SH-SY5Y (cell line): ENCODE measurements around the gene SMAP2.

Source experiments
- GATA2 ChIP-seq: IDR thresholded peaks from 2 replicates; pipeline ENCODE4 v1.6.1; 2011; ENCODE audit warnings: mild to moderate bottlenecking, low read depth, low read length
- GATA3 ChIP-seq: IDR thresholded peaks from 2 replicates; pipeline ENCODE4 v1.6.1; 2011; ENCODE audit warnings: low read depth, mild to moderate bottlenecking, low read length, moderate library complexity

SMAP2 gene

DNA sequence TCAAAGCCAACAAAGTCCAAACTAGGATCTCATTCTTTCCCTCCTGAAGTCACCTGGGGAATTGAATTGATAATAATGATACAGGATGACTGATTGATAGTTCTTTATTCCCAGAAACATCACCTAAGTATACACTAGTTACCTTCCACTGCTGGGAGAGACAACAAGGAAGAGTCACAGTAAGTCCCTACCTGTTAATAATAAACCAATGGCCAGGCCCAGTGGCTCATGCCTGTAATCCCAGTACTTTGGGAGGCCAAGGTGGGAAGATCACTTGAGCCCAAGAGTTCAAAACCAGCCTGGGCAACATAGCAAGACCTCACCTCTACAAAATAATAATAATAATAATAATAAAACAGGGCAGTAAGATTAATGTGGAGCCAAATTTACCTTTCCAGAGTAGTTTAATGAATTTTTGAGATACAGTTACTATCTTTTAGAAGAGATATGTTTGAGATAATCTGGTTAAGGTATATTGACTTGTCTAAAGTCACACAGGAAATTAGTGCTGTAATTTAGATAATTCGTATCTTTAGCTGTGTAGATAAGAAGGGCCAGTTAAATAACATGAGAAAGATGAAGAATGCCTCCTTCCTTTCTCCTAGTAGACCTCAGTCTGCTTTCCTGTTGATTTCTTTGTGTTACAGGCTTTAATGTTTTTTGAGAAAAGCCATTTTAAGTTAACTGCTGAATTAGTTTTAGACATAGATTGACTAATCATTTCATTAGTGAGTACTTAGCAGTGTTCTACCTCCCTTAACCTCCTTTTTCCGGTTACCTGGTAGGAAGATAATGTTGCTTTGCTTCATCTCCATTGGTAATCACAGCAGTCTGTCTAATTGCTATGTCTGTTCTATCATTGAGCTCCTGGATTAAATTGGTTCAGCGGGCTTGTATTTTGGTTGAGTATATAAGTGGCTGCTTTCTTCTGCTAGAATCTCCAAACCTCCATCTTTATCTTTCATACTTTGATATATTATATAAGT lies 22.0 kb downstream of the SMAP2 start:
- no peak for TF ChIP-seq GATA2
- no peak for TF ChIP-seq GATA3

DNA sequence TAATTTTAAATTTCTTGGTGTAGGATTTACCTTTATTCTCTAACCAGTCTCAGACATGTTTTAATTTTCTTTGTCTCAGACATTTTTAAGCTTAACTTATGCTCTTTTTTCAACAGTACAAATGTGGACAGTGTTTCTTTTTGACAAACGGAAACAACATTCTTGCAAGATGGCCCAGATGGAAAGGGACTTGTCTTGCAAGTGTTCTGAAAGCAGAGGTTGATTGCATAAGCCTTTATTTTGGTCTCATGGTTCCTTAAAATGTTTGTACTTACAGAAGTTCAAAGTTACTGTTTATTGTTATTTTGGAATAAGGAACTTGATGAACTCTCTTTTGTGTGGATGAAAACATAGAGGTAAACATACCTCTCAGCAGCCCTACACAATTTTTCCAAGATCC lies 22.9 kb downstream of the SMAP2 start:
- TF ChIP-seq GATA2 = no peak
- no peak for TF ChIP-seq GATA3

DNA sequence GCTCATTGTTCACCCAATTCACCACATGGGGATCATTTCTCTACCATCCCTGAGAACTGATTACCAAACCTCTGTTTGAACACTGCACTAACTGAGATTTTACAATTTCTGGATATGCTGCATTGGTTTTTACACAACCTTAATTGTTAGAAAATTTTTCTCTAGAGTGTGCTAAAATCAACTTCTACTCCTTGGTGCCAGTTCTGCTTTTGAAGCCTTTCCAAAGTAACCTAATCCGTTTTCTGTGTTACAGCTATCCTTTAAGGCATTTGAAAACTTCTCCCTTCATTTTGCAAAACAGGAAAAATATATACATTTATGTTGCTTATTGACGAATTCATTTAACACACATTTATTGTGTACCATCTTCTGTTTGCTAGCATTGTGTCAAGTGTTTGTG lies 23.7 kb downstream of the SMAP2 start:
- TF ChIP-seq GATA3 (no peak), GATA2 (no peak)

DNA sequence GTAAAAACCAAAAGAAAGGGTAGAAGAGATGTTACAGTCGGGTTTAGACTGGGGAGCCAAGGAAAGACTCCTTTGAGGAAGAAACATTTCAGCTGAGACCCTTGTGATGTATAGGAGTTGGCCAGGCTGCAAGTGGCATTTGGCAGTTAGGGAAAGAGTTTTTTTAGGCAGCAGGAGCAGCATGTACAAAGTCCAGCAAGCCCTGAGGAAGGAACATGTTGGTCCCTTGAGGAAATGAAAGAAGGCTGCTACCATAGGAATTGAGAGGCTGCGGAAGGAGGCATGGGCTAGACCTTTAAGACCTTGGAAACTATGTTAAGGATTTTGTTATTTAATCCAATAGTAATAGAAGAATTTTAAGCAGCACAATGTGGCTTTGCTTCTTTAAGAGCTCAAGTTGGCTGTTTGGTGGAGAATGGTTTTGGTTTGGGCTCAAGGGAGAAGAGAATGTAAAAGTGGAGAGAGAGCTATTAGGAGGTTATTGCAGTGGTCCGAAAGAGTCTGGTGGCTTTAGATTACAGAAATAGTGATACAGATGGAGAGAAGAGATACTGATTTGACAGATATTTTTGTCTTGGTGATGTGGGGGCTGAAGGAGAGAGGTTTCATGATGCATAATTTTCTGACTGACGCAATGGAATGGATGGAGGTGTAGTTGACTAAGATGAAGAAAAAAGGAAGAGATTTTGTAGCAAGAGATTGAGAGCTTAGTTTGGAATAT lies 26.6 kb downstream of the SMAP2 start:
- no peak for TF ChIP-seq GATA3

DNA sequence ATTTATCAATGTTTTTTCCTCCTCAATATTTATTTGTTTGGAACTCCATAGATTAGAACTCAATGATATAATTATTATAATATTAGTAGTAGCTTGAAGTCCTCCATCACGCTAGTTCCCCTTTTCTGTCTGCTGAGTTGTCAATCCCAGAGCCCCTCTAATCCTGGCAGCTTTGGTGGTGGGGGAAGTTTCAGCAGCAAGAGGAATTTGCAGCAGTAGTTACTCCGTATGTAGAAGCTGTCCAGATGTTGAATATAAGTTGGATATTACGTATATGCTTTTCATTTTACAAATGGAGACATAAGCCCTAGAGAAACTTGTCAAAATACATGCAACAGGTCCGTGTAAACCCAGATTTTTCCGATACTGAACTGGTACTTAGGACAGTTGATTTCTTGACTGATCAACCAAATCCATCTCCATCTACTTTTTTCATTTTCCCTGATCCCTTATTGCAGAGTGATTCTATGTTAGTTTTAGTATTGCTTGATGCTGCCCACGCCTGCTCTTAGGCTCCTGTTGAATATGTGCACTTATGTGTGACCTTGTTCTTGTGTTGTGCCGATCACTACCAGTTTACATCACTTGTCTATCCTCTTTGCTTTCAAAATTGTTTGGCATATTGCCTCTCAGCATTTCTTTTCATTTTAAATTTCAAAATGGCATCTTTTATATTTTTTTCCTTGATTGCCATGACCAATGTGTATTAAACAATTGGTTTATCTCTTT lies 28.1 kb downstream of the SMAP2 start:
- no peak for TF ChIP-seq GATA2
- no peak for TF ChIP-seq GATA3

DNA sequence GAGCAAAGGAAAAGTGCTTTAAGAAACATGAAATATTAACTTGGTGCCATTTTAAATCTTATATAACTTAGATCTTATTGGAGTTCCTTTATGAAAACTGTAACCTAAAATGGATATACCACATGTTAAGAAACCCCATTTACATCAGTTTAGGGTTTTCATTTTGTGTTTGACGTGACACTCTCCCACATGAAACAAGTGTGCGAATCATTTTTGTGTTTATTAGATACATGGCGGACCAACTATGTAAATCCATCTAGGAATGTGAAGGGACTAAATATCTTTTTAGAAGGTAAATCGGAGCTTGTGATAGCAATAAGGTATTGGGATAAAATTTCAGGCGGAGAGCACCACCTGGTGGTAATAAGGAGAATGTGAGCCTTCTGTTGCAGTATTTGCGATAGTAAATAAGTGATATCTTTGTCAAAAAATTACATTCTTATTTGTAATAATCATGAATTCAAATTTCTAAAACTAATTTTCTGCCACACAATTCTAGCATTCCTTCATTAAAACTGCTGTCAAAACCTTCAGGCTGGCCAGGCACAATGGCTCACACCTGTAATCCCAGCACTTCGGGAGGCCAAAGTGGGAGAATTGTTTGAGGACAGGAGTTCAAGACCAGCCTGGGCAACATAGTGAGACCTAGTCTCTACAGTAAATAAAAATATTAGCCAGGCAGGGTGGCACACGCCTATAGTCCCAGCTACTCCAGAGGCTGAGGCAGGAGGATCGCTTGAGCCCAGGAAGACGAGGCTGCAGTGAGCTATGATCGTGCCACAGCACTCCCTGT lies 31.3 kb downstream of the SMAP2 start:
- TF ChIP-seq GATA2 (no peak), GATA3 (no peak)

DNA sequence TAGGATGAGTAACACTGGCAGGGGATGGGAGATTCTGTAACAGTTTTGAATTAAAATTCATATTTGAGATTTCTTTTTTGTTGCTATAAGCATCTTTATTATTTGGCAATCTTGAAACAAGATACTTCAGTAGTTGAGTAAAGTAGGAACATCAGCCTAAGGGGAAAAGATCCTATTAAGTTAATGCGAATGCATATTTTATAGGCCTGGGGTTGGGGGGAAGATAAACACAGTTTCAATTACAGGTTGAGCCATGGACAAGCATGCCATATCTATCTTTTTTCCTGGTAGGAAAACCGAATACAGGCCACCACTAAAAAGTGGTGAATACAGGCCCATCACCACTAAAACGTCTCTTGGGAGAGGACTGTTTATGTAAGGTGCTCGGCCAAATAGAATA lies 32.3 kb downstream of the SMAP2 start:
- TF ChIP-seq GATA2 (no peak), GATA3 (no peak)

DNA sequence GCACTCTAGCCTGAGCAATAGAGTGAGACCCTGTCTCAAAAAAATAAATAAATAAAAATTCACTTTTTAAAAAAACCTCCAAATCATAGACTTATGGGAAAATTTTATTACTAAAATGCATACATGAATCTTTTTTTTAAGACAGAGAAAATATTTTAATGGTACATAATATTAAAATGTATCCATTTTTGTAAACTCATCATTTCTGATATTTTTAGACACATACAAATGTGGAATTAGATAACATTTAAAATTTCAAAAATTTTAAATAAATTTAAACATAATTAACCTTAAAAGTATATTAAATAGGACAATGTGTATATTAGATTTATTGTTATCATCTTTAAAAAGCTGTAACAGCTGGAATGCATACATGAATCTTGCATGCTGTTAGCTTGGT lies 33.9 kb downstream of the SMAP2 start:
- TF ChIP-seq GATA2 = no peak
- no peak for TF ChIP-seq GATA3

DNA sequence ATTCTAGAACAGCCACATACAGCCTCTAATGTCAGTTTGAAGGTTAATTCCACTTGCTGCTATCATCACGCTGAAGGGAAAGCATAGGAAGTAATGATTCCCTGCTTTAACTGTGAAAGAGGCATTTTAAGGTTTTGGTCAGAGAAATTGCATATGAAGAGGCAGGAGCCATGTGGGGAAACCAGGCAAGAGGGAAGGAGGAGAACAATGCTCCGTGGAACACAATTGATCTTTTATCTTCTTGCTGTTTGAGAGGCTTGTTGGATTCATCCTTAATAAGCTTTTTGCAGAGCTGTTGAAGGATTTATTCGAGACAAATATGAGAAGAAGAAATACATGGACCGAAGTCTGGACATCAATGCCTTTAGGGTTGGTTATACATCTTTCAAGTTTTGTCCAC lies 35.9 kb downstream of the SMAP2 start:
- TF ChIP-seq GATA3 = no peak
- TF ChIP-seq GATA2 = no peak

DNA sequence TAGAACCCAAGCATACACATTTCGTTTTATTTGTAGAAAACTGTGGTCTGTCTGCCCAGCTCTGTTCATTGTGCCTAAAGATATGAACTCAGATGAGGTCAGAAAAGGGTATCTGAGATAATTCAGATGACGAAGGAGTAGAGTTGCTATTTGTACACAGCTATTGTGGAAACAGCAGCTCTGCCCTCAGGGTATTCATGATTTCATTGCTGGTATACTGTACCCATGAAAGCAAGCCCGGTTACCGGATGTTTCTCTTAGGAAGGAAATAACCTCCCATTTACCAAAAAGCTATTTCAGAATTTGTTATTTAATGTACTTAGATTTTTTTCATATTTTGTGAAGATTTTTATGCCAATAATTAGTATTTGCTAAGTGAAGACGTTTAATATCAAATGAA lies 37.8 kb downstream of the SMAP2 start:
- no peak for TF ChIP-seq GATA2
- no peak for TF ChIP-seq GATA3

DNA sequence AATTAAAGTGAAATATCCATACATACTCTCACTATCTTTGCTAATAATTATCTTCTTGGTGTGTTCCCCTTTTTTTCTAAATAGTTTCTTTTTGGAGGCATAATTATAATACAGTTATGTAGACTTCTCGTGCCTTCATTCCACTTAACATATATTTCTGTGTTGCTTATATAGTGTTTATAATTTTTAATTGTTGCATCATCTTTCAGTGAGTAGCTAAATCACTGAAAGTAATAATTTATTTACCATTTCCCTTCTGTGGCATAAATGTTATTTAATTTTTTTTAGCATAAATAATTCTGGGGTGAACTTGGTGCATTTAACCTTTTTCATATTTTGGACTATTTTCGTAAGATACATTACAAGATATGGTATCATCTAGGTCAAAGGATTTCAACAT lies 38.3 kb downstream of the SMAP2 start:
- TF ChIP-seq GATA2 = no peak
- TF ChIP-seq GATA3 = no peak

DNA sequence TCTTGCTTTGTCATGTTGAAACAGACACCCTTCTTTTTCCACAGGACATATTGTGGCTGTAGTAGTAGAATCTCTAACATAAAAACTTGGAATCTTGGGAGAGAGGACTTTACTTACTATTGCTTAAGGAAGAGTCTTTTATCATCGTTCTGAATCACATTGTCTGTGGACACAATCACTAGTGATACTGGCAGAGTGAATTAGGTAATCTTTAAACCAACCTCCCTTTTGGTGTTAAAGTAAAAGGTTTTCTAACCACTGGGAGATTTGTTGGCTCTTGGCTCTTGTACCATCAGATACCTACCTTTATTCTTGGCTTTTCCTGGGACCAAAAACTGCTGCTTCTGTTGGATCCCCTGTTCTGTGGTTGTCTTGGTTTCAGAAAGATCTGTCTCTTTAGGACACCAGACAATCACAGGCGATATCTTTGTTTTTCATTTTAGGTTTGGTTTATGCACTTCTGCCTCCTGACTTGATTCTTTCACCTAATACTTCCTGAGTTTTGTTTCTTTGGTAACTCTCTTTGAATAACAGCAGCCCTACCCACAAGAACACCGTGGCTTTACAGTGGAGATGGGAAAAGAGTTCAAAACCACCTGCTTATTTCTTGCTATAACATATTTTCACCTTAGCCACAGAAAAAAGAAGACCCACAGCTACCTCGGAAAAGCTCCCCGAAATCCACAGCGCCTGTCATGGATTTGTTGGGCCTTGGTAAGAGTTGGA lies 40.2 kb downstream of the SMAP2 start:
- TF ChIP-seq GATA3 = no peak

DNA sequence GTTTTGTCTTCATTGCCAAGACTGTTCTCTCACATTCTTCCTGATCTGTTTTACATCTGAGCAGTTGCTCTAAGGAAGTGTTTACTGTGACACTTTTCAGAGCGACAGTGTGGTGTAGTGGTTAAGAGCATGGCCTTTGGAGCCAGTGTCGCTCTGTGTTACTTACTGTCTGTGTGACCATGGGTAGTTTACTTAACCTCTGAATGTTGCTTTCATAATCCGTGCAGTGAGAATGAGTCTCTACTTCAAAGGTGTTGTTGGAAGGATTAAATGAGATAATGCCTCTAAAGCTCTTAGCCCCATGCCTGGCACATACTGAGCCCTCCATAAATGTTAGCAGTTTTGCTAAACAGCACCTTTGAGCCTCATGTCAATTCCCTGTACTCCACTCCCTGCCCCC lies 40.8 kb downstream of the SMAP2 start:
- TF ChIP-seq GATA2 (no peak), GATA3 (no peak)

DNA sequence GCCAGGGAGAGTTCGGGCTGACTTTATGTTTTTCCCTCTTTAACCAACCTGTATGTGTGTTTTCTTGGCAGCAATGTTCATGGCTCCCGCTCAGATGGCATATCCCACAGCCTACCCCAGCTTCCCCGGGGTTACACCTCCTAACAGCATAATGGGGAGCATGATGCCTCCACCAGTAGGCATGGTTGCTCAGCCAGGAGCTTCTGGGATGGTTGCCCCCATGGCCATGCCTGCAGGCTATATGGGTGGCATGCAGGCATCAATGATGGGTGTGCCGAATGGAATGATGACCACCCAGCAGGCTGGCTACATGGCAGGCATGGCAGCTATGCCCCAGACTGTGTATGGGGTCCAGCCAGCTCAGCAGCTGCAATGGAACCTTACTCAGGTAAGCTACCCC lies 43.2 kb downstream of the SMAP2 start:
- TF ChIP-seq GATA3 (no peak), GATA2 (no peak)
